GM10847 (cell line): ENCODE data around the gene ADGRD1.

Source experiments
- POLR2A ChIP-seq: IDR thresholded peaks from 2 replicates; pipeline ENCODE4 v1.6.1; 2011; ENCODE audit not compliant: insufficient read length; ENCODE audit errors: extremely low read depth

ADGRD1 gene

DNA sequence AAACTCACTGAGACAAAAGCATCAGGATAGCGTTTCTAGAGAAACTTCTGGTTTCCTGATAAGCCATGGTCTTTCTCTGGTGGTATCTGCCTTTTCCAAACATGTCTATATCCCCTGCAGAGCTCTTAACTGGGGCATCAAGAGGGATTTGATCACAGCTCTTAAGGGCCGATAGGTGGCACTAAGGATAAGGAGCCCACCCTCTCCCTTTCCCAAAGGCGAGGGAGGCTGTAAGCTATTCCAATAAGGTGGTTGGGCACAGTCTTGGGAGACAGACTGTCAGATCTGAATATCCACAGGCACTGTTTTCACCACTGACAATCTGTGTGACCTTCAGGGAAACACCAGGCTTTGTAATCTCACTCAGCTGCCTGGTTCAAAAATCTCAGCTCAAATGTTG is 206.0 kb downstream of the ADGRD1 start:
- TF ChIP-seq POLR2A, result no peak

GRCh38 chr12:131162113-131162512 is 208.4 kb downstream of the ADGRD1 start:
- TF ChIP-seq POLR2A, result no peak

DNA sequence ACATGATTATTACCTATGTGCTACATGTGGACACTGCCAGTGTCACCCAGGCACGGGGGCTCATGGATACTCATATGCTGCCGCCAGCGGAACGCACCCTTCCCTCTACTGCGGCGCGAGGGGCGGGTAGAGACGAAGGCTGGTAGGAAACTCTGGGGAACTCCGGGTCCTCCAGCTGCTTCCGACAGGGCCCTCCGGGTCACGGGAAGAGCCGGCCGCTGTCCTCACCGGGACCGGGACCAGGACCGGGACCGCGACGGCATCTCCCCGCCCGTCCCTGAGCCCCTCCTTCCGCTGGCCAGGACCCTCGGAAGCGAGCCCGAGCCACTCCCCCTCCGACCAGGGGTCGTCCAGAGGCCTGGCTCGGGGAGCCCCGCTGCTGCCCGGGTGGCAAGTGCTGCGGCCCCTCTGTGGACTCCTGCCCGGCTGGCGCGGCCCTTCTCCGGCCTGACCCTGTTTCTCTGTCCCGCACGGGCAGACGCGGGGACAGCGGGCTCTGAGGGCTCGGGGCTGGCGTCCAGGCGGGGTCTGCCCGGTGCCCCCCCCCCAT is 209.6 kb downstream of the ADGRD1 start:
- TF ChIP-seq POLR2A, result no peak

GRCh38 chr12:131164096-131164872 is 210.6 kb downstream of the ADGRD1 start:
- no peak for TF ChIP-seq POLR2A

DNA sequence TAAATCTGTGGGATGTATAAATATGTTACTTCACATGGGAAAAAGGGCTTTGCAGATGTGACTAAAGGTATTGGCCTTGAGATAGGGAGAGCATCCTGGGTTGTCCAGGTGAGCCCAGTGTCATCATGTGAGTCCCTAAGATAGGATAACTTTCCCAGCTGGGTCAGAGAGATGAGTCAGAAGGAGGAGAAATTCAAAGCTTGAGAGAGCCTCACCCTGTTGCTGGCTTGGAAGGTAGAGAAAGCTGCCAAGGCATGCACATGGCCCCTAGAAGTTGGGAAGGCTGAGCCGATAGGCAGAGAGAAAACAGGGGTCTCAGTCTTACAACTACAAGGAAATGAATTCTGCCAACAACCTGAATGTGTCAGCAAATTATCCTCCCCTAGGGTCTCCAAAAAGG is 213.0 kb downstream of the ADGRD1 start:
- no peak for TF ChIP-seq POLR2A

- TF ChIP-seq POLR2A, result no peak
Measured at GRCh38 chr12:131167334-131167733, 213.6 kb downstream of the ADGRD1 start.

- no peak for TF ChIP-seq POLR2A
Measured at GRCh38 chr12:131171029-131171428, 217.3 kb downstream of the ADGRD1 start.

- no peak for TF ChIP-seq POLR2A
Measured at GRCh38 chr12:131174901-131175300, 221.2 kb downstream of the ADGRD1 start.

- no peak for TF ChIP-seq POLR2A
Measured at GRCh38 chr12:131176266-131176665, 222.6 kb downstream of the ADGRD1 start.

- no peak for TF ChIP-seq POLR2A
Measured at GRCh38 chr12:131176926-131177325, 223.2 kb downstream of the ADGRD1 start.

DNA sequence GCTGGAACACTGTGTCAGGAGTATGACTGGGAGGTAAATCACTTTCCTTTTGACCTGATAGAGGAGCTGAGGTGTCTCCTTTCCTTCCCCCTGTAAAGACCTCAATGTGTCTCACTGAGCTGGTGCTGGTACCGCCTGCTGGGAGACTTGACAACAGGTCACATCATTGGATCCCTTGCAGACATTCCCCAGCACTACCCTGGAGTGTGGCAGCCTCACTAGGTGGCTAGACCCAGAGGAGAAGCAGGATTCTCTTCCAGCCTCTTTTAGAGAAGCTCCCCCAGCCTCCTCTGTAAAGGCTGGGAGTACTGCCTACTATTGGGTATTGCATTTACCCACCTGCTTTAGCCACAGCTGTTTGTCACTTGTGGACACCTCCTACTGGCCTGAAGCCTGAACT is 223.9 kb downstream of the ADGRD1 start:
- TF ChIP-seq POLR2A, result no peak

DNA sequence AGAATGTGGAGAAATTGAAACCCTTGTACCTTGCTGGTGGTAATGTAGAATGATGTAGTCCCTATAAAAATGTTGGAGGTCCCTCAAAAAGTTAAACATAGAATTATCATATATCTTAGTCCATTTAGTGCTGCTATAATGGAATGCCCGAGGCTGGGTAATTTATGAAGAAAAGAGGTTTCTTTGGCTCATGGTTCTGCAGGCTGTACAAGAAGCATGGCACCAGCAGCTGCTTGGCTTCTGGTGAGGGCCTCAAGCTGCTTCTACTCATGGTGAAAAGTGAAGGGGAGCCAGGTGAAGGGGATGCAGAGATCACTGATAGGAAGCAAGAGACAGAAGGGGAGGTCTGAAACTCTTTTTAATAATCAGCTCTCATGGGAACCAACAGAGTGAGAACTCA is 233.9 kb downstream of the ADGRD1 start:
- TF ChIP-seq POLR2A, result no peak

- no peak for TF ChIP-seq POLR2A
Measured at GRCh38 chr12:131188131-131189050, 234.7 kb downstream of the ADGRD1 start.

GRCh38 chr12:131189781-131190180 is 236.1 kb downstream of the ADGRD1 start:
- TF ChIP-seq POLR2A, result no peak

- no peak for TF ChIP-seq POLR2A
Measured at GRCh38 chr12:131190965-131191364, 237.3 kb downstream of the ADGRD1 start.
